Measurements from ENCODE around the gene PHETA1.
"Not testable (repeated sequence)": the region's sequence is repeated elsewhere in the genome, so short reads cannot be mapped to it uniquely, and the experiment has no call there.

Gene PHETA1

GRCh38 chr12:111343181-111343580, 25.7 kb downstream of the PHETA1 start:
- Histone ChIP-seq H3K9ac (no peak overlapping the region), H3K4me2 (ENCODE audit: low read length) (no peak overlapping the region), H2AFZ (no peak overlapping the region), H3K27me3 (ENCODE audit: control insufficient read depth, insufficient read depth, low read length) (no peaks in the 10 kb centered on the region), H3K4me3 (ENCODE audit: low read depth, low read length) (no peak overlapping the region), H3K9me3 (ENCODE audit: control insufficient read depth, low read length) (no peaks in the 10 kb centered on the region), H3K27ac (no peak overlapping the region), H3K36me3 (ENCODE audit: control insufficient read depth, insufficient read depth, low read length) (no peaks in the 10 kb centered on the region), H3K79me2 (no peaks in the 10 kb centered on the region), H3K4me1 (no peaks in the 10 kb centered on the region)
- TF ChIP-seq CTCF (IDR thresholded peaks at IDR 0.05), result no peak

GRCh38 chr12:111342376-111342775, 26.5 kb downstream of the PHETA1 start:
- Histone ChIP-seq H3K27ac (no peak overlapping the region), H3K27me3 (ENCODE audit: control insufficient read depth, insufficient read depth, low read length) (no peaks in the 10 kb centered on the region), H3K4me1 (no peaks in the 10 kb centered on the region), H3K79me2 (no peaks in the 10 kb centered on the region), H3K9me3 (ENCODE audit: control insufficient read depth, low read length) (no peaks in the 10 kb centered on the region), H3K4me3 (ENCODE audit: low read depth, low read length) (no peak overlapping the region), H3K4me2 (ENCODE audit: low read length) (no peak overlapping the region), H3K36me3 (ENCODE audit: control insufficient read depth, insufficient read depth, low read length) (no peaks in the 10 kb centered on the region), H2AFZ (no peak overlapping the region), H3K9ac (no peak overlapping the region)
- TF ChIP-seq CTCF (IDR thresholded peaks at IDR 0.05), result no peak

GRCh38 chr12:111341426-111342065, 27.3 kb downstream of the PHETA1 start:
- H3K36me3 ChIP-seq (ENCODE audit: control insufficient read depth, insufficient read depth, low read length), result no peaks in the 10 kb centered on the region

GRCh38 chr12:111340680-111341079, 28.2 kb downstream of the PHETA1 start:
- H3K9me3 ChIP-seq (ENCODE audit: control insufficient read depth, low read length); H3K4me2 ChIP-seq (ENCODE audit: low read length); H3K9ac ChIP-seq; H3K4me3 ChIP-seq (ENCODE audit: low read depth, low read length); H3K27me3 ChIP-seq (ENCODE audit: control insufficient read depth, insufficient read depth, low read length); H2AFZ ChIP-seq; H3K4me1 ChIP-seq; H3K36me3 ChIP-seq (ENCODE audit: control insufficient read depth, insufficient read depth, low read length); H3K79me2 ChIP-seq; H3K27ac ChIP-seq: not testable (repeated sequence)

More at GRCh38 chr12:111341426-111342065, 27.3 kb downstream of the PHETA1 start:
- no peak for TF ChIP-seq CTCF (IDR thresholded peaks at IDR 0.05)
- no peak overlapping the region for H3K9ac ChIP-seq
- no peak overlapping the region for H3K27ac ChIP-seq
- no peak overlapping the region for H2AFZ ChIP-seq
- no peak overlapping the region for H3K4me2 ChIP-seq (ENCODE audit: low read length)
- no peaks in the 10 kb centered on the region for H3K79me2 ChIP-seq
- H3K27me3 ChIP-seq (ENCODE audit: control insufficient read depth, insufficient read depth, low read length), result no peaks in the 10 kb centered on the region
- no peak overlapping the region for H3K4me3 ChIP-seq (ENCODE audit: low read depth, low read length)
- no peaks in the 10 kb centered on the region for H3K4me1 ChIP-seq
- H3K9me3 ChIP-seq (ENCODE audit: control insufficient read depth, low read length), result no peaks in the 10 kb centered on the region

GRCh38 chr12:111340231-111340630, 28.7 kb downstream of the PHETA1 start:
- Histone ChIP-seq H3K36me3 (ENCODE audit: control insufficient read depth, insufficient read depth, low read length) (no peaks in the 10 kb centered on the region), H3K27ac (no peak overlapping the region), H3K9ac (no peak overlapping the region), H3K4me1 (no peaks in the 10 kb centered on the region), H2AFZ (no peak overlapping the region), H3K4me2 (ENCODE audit: low read length) (no peak overlapping the region), H3K9me3 (ENCODE audit: control insufficient read depth, low read length) (no peaks in the 10 kb centered on the region), H3K4me3 (ENCODE audit: low read depth, low read length) (no peak overlapping the region), H3K27me3 (ENCODE audit: control insufficient read depth, insufficient read depth, low read length) (no peaks in the 10 kb centered on the region), H3K79me2 (no peaks in the 10 kb centered on the region)
- no peak for TF ChIP-seq CTCF (IDR thresholded peaks at IDR 0.05)

Data from parathyroid adenoma (tissue), 2 donors.